Epithelial cell of prostate (primary cell): ENCODE results near the gene CYP4F2.
A peak's percentile ranks its signal among the peaks of the same experiment; 100 is the strongest.
"Not testable (repeated sequence)": the region's sequence is repeated elsewhere in the genome, so short reads cannot be mapped to it uniquely, and the experiment has no call there.

Experiments
- DNase-seq: peaks from one replicate; pipeline ENCODE4 v3.0.0-alpha.2; 2011; ENCODE audit warnings: low read depth, low spot score
- H3K27ac ChIP-seq: fragments of 450-650 bp; 2 replicates; pipeline ENCODE4 v1.5.1; 2017; ENCODE audit warnings: mild to moderate bottlenecking

The CYP4F2 gene

GRCh38 chr19:15862444-15862843, 35.4 kb downstream of the CYP4F2 start:
- no peak for DNase-seq
- H3K27ac ChIP-seq: peak overlapping the region; percentile 33

GRCh38 chr19:15860522-15860921, 37.4 kb downstream of the CYP4F2 start:
- DNase-seq: no peak
- H3K27ac ChIP-seq: no peak overlapping the region

GRCh38 chr19:15859187-15859586, 38.7 kb downstream of the CYP4F2 start:
- no peak for DNase-seq
- H3K27ac ChIP-seq: no peak overlapping the region

- no peak for DNase-seq
- H3K27ac ChIP-seq: no peak overlapping the region
Observed at GRCh38 chr19:15850385-15850784, 47.5 kb downstream of the CYP4F2 start.

GRCh38 chr19:15846923-15847322, 51.0 kb downstream of the CYP4F2 start:
- no peak for DNase-seq

GRCh38 chr19:15843894-15844222, 54.0 kb downstream of the CYP4F2 start:
- H3K27ac ChIP-seq: not testable (repeated sequence)

More at GRCh38 chr19:15846923-15847322, 51.0 kb downstream of the CYP4F2 start:
- no peak overlapping the region for H3K27ac ChIP-seq

GRCh38 chr19:15843203-15843893, 54.5 kb downstream of the CYP4F2 start:
- H3K27ac ChIP-seq: no peak overlapping the region
- DNase-seq: no peak

More at GRCh38 chr19:15843894-15844222, 54.0 kb downstream of the CYP4F2 start:
- DNase-seq: not testable (repeated sequence)

GRCh38 chr19:15841875-15842569, 55.9 kb downstream of the CYP4F2 start:
- DNase-seq: no peak
- H3K27ac ChIP-seq: no peak overlapping the region

- no peak overlapping the region for H3K27ac ChIP-seq
- no peak for DNase-seq
Observed at GRCh38 chr19:15840833-15841232, 57.0 kb downstream of the CYP4F2 start.

GRCh38 chr19:15839888-15840287, 58.0 kb downstream of the CYP4F2 start:
- not testable (repeated sequence) for H3K27ac ChIP-seq, DNase-seq

GRCh38 chr19:15838351-15838750, 59.5 kb downstream of the CYP4F2 start:
- peak overlapping the region; percentile 100 for H3K27ac ChIP-seq
- no peak for DNase-seq

GRCh38 chr19:15837221-15837731, 60.6 kb downstream of the CYP4F2 start:
- peak overlapping the region; percentile 100 for H3K27ac ChIP-seq
- peak; percentile 61 for DNase-seq

- H3K27ac ChIP-seq: peak overlapping the region; percentile 100
- DNase-seq: peak; percentile 76
Observed at GRCh38 chr19:15836330-15837220, 61.3 kb downstream of the CYP4F2 start.

GRCh38 chr19:15835565-15836329, 62.1 kb downstream of the CYP4F2 start:
- DNase-seq: not testable (repeated sequence)
- peak overlapping the region; percentile 100 for H3K27ac ChIP-seq

GRCh38 chr19:15834232-15834631, 63.6 kb downstream of the CYP4F2 start:
- H3K27ac ChIP-seq: peak overlapping the region; percentile 100
- not testable (repeated sequence) for DNase-seq

GRCh38 chr19:15831626-15832025, 66.2 kb downstream of the CYP4F2 start:
- no peak overlapping the region for H3K27ac ChIP-seq
- no peak for DNase-seq

GRCh38 chr19:15829786-15830185, 68.1 kb downstream of the CYP4F2 start:
- peak overlapping the region; percentile 89 for H3K27ac ChIP-seq
- DNase-seq: no peak

- DNase-seq: no peak
- peak overlapping the region; percentile 89 for H3K27ac ChIP-seq
Observed at GRCh38 chr19:15829306-15829698, 68.6 kb downstream of the CYP4F2 start.

- DNase-seq: not testable (repeated sequence)
- peak overlapping the region; percentile 89 for H3K27ac ChIP-seq
Observed at GRCh38 chr19:15828611-15829305, 69.1 kb downstream of the CYP4F2 start.
